GM10266 (cell line): ENCODE measurements around the gene TRPM3.

Experiments
- DNase-seq: peaks from one replicate; pipeline ENCODE4 v3.0.0; 2012; ENCODE audit errors: extremely low spot score
- CTCF ChIP-seq: IDR thresholded peaks from 2 replicates; pipeline ENCODE4 v1.5.1; 2012; ENCODE audit warnings: mild to moderate bottlenecking, low read depth; ENCODE audit not compliant: control insufficient read depth, insufficient read depth; ENCODE audit errors: missing control alignments

TRPM3 gene

GRCh38 chr9:70578720-70579119 lies 542.7 kb downstream of the TRPM3 start:
- TF ChIP-seq CTCF: peak; percentile 30
- no peak for DNase-seq

- no peak for DNase-seq
- no peak for TF ChIP-seq CTCF
These were observed 543.8 kb downstream of the TRPM3 start for GRCh38 chr9:70577671-70578070.

- no peak for TF ChIP-seq CTCF
These were observed 545.3 kb downstream of the TRPM3 start for GRCh38 chr9:70576116-70576515.

GRCh38 chr9:70574151-70574837 lies 547.1 kb downstream of the TRPM3 start:
- no peak for DNase-seq
- TF ChIP-seq CTCF: no peak

More at GRCh38 chr9:70576116-70576515, 545.3 kb downstream of the TRPM3 start:
- DNase-seq: no peak

GRCh38 chr9:70573308-70573707 lies 548.1 kb downstream of the TRPM3 start:
- no peak for TF ChIP-seq CTCF
- no peak for DNase-seq

- DNase-seq: no peak
- no peak for TF ChIP-seq CTCF
These were observed 550.2 kb downstream of the TRPM3 start for GRCh38 chr9:70571258-70571657.

- no peak for DNase-seq
- TF ChIP-seq CTCF: no peak
These were observed 551.6 kb downstream of the TRPM3 start for GRCh38 chr9:70569791-70570190.
